ENCODE results near the gene NFIC. TPM values are rescaled to one million over a fixed set of nuclear protein-coding genes. Genes with fewer than 3 reads are reported as not detected.
"Not testable (repeated sequence)": the region's sequence is repeated elsewhere in the genome, so short reads cannot be mapped to it uniquely, and the experiment has no call there.

Gene NFIC
- total RNA-seq, 1 donor from 2014 or later, result 194 TPM

DNA sequence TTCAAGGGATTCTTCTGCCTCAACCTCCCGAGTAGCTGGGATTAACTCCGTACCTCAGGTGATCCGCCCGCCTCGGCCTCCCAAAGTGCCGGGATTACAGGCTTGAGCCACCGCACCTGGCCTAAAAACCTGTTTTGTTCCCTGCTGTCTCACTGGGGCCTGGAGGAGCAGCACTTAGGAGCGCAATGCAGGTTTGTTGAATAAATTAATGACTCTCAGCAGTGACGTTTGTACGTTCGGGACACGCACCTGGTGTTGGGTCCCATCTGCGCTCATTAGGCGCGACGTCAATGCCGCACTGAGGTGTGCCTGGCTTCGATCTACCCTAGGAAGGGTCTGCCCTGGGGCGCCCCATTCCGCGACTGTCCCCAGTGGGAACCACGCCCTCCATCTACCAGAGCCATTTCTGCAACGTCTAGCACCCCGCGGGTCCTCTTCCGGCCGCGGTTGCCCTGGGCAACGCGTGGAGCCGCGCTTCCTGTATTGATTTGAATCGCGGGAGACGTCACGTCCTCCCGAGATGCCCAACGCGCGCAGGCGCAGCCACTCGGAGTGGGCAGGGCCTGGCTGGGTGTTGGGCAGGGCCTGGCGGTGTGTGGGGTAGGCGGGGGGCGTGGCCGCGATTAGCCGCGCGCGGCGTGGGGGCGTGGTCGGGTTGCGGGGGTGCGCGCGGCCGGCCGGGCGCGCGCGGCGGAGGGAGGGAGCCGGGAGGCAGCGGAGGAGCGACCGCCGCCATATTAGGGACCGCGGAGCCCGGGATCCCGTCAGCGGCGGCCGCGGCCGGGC, 139.4 kb downstream of the NFIC start, which contains the start of gene FZR1:
Gene FZR1, plus strand, starts transcription at position 714 of the 786 bp plus-strand sequence. CDS start 16,679 bp downstream, outside the sequence.
- TF ChIP-seq, protein P1, sequence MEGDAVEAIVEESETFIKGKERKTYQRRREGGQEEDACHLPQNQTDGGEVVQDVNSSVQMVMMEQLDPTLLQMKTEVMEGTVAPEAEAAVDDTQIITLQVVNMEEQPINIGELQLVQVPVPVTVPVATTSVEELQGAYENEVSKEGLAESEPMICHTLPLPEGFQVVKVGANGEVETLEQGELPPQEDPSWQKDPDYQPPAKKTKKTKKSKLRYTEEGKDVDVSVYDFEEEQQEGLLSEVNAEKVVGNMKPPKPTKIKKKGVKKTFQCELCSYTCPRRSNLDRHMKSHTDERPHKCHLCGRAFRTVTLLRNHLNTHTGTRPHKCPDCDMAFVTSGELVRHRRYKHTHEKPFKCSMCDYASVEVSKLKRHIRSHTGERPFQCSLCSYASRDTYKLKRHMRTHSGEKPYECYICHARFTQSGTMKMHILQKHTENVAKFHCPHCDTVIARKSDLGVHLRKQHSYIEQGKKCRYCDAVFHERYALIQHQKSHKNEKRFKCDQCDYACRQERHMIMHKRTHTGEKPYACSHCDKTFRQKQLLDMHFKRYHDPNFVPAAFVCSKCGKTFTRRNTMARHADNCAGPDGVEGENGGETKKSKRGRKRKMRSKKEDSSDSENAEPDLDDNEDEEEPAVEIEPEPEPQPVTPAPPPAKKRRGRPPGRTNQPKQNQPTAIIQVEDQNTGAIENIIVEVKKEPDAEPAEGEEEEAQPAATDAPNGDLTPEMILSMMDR (IDR thresholded peaks at IDR 0.05), result no peak
- Histone ChIP-seq H3K36me3 (peaks cover 0 to 12% of the 10 kb centered on the region in 2 donors), H3K9me3 (no peaks in the 10 kb centered on the region), H3K4me3 (peak within 1 kb of the TSS; percentile 90 to 100), H3K4me1 (peaks cover 5 to 12% of the 10 kb centered on the region in 2 donors), H3K27me3 (no peaks in the 10 kb centered on the region), H3K27ac (peak within 1 kb of the TSS; percentile 70 to 80)
- intact Hi-C loops (cut with DNase I), result loop anchor here (1.0 to 10.0 kb wide), 5 partner anchors 52 to 739 kb away; partner anchors contain the start of genes HMG20B, MFSD12, TBXA2R and YJU2
- peak; percentile 98 to 100 for DNase-seq (ENCODE audit: low spot score in 2 of 2)

DNA sequence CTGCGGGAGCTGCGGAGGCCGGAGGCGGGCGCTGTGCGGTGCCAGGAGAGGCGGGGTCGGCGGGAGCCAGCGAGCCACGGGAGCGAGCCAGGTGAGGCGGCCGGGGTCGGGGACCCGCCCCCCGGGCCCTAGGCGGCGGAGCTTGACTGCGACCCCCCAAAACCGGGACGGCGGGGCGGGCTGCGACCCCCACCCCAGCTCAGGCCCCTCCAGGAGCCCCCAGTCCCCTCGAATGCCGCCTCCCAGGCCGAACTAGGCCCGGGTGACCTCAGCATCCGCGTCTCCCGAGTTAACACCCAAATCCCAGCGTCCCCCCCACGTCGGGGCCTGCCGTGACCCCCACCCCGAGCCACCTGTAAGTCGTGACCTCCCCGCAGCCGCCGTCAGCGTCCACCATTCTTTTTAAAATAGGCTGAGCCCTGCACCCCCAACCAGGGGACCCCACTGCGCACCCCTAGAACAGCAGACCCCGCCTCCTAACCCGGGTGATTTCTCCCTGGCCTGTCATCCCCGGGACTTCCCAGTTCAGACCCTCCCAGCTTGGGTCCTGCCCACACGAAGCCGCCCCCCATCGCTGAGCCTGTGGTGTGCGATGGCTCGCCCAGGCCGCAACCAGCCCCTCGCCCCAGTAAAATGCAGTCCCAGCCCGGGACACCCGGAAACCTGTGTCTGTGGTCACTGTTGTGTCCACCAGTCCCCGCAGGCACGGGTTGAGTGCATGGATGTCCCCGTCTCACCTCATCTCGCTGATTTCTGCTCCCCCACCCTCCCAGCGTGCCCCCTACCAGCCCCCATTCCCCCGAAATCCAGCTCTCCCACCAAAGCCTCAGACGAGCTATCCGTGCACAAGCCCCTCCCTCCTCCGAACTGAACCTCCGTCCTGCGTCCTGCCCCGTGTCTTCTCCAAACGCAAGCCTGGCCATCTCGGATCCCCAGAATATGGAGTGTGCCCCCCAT, 140.3 kb downstream of the NFIC start:
- H3K9me3 ChIP-seq, result no peaks in the 10 kb centered on the region
- H3K36me3 ChIP-seq, result peaks cover 0 to 12% of the 10 kb centered on the region in 2 donors
- DNase-seq (ENCODE audit: low spot score in 2 of 2), result peak in 1 of 2 donors; percentile 75
- intact Hi-C loops (cut with DNase I), result loop anchor here (1.0 to 10.0 kb wide), 5 partner anchors 51 to 738 kb away; partner anchors contain the start of genes HMG20B, MFSD12, TBXA2R and YJU2
- TF ChIP-seq, protein P1 (IDR thresholded peaks at IDR 0.05), result peak in 1 of 3 experiments; percentile 16
- peak overlapping the region; percentile 70 to 80 for H3K27ac ChIP-seq
- H3K4me1 ChIP-seq, result peaks cover 5 to 10% of the 10 kb centered on the region in 2 donors
- H3K4me3 ChIP-seq, result peak overlapping the region; percentile 90 to 100
- H3K27me3 ChIP-seq, result no peaks in the 10 kb centered on the region

- Histone ChIP-seq H3K27me3 (no peaks in the 10 kb centered on the region), H3K4me1 (peaks cover 5 to 10% of the 10 kb centered on the region in 2 donors), H3K27ac (peak overlapping the region in 1 of 2 donors; percentile 80), H3K4me3 (peak overlapping the region; percentile 90 to 100), H3K9me3 (no peaks in the 10 kb centered on the region), H3K36me3 (peaks cover 0 to 12% of the 10 kb centered on the region in 2 donors)
- TF ChIP-seq, protein P1 (IDR thresholded peaks at IDR 0.05), result no peak
- DNase-seq (ENCODE audit: low spot score in 2 of 2), result no peak
- intact Hi-C loops (cut with DNase I), result loop anchor here (5.0 to 10.0 kb wide), 4 partner anchors 50 to 737 kb away; partner anchors contain the start of genes HMG20B, MFSD12, TBXA2R and YJU2
Measured at GRCh38 chr19:3507371-3508120, 141.2 kb downstream of the NFIC start.

DNA sequence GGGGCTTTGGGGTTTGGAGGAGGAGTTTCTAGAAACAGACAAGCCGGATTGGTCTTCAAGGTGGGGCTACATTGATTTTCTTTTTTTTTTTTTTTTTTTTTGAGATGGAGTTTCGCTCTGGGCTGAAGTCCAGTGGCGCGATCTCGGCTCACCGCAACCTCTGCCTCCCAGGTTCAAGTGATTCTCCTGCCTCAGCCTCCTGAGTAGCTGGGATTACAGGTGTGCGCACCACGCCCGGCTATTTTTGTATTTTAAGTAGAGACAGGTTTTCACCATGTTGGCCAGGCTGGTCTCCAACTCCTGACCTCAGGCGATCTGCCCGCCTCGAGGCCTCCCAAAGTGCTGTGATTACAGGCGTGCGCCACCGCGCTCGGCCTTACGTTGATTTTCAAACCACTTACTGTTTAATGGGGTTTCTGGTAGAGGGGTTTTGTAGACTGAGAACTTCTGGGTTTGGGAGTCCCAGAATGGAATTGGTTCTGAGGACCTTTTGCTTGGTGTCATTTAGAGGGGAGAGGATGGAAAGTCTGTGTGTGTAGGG, 141.8 kb downstream of the NFIC start:
- Histone ChIP-seq H3K36me3 (peaks cover 0 to 12% of the 10 kb centered on the region in 2 donors), H3K4me3 (peak overlapping the region; percentile 90 to 100)
- not testable (repeated sequence) for H3K27me3 ChIP-seq; DNase-seq (ENCODE audit: low spot score in 2 of 2); H3K27ac ChIP-seq; H3K9me3 ChIP-seq; H3K4me1 ChIP-seq
- intact Hi-C loops (cut with DNase I), result loop anchor here (5.0 to 10.0 kb wide), 4 partner anchors 49 to 737 kb away; partner anchors contain the start of genes HMG20B, MFSD12, TBXA2R and YJU2

DNA sequence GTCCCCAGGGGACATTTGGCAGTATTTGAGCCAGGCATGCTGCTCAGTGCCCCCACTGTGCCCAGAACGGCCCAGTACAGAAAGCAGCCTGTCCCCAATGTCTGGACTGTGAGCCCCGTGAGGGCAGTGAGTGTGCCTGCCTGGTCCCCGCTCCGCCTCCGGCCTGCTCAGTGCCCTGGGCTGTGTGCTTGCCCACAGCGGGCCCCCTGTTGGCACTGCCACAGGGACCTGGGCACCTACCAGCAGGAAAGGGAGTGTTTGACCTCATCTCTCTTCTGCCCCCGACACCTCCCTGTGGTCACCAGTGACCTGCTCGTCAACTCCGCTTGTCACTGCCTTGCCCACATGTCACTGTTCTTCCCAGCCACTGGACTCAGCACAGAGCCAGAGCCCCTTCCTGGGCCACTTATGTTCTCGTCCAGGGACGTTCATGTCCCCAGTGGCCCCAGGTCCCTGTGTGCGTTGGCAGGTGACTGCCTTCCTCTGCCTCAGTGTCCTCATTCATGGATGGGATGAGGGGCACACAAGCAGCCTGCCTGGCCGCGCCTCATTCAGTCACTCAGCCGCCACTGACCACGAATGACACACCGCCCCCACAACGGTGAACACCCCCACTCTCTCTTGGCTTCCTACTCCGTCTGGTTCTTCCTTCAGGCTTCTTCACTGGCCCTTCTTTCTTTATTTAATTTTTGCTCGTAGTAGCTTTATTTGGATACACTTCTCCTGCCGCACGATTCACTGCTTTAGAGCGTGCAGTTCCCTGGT, 142.6 kb downstream of the NFIC start:
- DNase-seq (ENCODE audit: low spot score in 2 of 2), result no peak
- H3K4me3 ChIP-seq, result no peak overlapping the region
- peaks cover 5 to 10% of the 10 kb centered on the region in 2 donors for H3K4me1 ChIP-seq
- H3K36me3 ChIP-seq, result peaks cover 0 to 12% of the 10 kb centered on the region in 2 donors
- intact Hi-C loops (cut with DNase I), result loop anchor here (5.0 to 10.0 kb wide), 4 partner anchors 48 to 736 kb away; partner anchors contain the start of genes HMG20B, MFSD12, TBXA2R and YJU2
- H3K9me3 ChIP-seq, result no peaks in the 10 kb centered on the region
- H3K27ac ChIP-seq, result no peak overlapping the region
- TF ChIP-seq, protein P1 (IDR thresholded peaks at IDR 0.05), result no peak
- H3K27me3 ChIP-seq, result no peaks in the 10 kb centered on the region

Measured in ascending aorta (tissue), 2 donors.